DMS 273 treated with DMSO at 0.1 percent for 48 hours (cell line): ENCODE data around the gene CHRDL1.

Experiments used
- DNase-seq: peaks from one replicate; lab custom pipeline; 2025; lab: John Stamatoyannopoulos, UW

Gene CHRDL1

DNA sequence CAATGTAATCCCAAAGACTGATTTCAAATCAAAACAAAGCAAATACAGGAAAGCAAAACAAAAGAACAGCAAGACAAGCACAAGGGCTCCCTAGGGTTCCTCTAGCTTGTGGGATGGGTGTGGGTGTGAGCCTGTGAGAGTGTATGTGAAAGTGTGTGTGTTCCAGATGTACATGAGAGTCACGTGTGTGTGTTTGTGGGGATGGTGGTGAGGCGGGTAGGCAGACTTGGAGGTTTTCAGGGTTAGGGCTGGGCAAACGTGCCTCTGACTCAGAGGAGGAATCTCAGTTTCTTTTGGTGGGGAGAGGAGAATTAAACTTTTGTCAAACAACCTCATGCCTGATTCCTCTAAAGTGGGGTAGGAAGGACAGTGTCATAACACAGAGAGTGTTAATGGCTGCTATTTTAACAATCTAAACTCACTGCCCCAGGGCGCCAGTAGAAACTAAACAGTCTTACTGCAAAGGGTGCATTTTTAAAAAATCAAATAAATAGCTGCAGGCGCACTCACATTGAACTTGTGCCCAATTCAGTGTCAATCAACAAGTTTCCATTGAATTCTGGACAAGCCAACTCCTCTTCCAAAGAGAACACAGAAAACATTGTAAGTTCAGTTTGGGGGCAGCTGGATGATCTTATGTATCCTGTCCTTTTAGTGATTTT, 51.8 kb downstream of the CHRDL1 start:
- DNase-seq: no peak

GRCh38 chrX:110741213-110741796, 54.3 kb downstream of the CHRDL1 start:
- DNase-seq: no peak

GRCh38 chrX:110734894-110735541, 60.6 kb downstream of the CHRDL1 start:
- DNase-seq: no peak

DNA sequence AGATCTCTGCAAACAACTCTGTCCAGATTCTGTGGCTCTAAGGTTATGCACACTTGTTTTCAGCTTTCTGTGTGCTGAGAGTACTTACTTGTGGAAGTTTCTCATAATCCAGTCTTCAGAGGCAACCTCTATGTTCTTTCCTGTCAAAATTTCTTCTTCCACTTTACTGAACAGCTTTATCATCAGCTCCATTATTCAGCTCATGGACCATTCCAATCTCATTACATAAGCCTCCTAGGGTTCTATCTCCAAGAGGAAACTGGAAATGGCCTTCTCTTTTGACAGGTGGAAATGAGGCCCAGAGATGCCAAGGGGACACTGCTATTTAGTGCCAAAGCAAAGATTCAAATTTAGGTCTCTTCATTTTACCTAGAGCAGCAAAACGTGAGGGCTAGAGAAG, 61.3 kb downstream of the CHRDL1 start:
- DNase-seq: no peak

DNA sequence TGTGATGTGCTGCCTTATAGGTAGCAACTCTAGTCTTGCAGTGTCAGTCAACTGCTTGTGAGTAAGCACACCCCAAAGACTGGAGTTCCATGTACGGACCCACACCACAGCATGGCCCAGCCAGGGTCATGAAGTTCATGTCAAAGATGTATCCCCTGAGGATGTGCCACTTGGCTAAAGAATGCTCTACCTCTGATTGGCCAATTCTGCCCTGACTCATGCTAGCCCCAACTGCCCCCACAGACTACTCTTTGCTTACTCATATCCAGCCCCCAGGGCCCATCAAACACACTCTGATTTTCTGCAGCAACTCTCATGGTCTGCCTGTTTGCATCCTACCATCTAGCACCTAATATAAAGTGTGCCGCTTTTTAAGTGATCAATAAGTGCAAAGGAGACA, 62.5 kb downstream of the CHRDL1 start:
- DNase-seq: no peak

DNA sequence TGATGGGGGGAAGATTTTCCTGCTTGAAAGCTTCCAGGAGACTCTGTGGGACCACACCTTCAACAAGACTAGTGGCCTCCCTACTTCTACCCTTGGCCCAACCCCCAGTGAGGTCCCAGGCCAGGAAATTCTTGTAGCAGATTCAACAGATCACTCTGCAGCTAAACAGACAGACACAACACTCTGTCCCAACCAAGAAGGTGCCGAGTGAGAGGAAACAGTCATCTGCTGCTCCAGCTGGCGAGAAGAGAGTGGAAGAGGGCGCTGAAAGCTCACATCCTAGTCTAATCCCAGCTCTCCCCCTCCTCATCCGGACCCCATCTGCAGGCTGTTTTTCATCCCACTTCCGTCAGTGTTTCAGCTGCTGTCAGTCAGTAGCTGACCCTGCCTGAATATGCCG, 63.4 kb downstream of the CHRDL1 start:
- no peak for DNase-seq

DNA sequence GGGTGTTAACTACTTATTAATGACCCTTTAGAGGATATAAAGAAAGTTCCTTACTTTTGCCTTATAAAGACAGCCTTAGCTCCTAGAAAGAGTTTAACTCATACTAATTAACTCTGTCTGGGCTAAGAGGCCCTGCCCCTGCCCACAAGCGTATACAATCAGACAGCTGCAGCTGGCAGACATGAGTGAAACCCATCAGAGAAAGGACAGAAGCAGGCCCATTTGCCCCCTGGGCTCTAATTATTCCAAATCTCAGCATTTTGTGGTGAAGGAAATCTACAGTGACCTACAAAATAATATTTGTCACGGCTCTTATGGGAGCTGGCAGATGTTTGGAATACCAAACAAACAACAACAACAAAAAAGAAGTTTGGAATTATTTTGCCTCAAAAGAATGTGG, 71.8 kb downstream of the CHRDL1 start:
- DNase-seq: no peak

DNA sequence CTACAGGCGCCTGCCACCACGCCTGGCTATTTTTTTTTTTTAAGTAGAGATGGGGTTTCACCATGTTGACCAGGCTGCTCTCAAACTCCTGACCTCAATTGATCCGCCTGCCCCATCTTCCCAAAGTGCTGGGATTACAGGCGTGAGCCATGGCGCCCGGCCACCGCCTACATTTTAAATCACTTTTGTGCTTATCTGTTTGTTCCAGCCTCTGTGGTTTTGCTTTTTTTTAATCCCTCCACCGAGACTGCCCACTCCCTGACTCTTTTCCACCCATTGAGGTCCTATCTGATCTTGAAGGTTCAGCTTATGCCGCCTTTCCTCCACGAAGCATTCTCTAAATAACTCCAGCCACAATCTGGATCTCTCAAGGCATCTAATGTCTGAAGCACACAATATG, 73.5 kb downstream of the CHRDL1 start:
- DNase-seq: no peak

DNA sequence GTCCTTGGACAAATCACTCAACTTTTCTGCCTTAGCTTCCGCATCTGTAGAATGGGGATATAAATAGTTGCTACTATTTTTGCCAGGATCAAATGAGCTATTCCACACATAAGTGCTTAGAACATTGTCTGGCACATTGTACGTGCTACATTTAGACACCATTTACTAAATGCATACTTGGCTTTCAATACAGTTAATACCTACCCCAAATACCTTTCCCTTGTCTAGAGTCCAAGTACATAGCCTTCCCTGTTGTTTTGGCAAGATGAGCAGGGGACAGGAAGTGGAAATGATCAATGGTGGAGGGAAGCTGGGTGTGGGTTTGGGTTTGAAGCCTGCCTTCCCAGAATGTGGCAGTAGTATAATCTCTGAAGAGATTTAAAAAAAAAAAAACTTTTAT, 82.0 kb downstream of the CHRDL1 start:
- DNase-seq: no peak

- DNase-seq: no peak
Observed at GRCh38 chrX:110706446-110706845, 89.2 kb downstream of the CHRDL1 start.

DNA sequence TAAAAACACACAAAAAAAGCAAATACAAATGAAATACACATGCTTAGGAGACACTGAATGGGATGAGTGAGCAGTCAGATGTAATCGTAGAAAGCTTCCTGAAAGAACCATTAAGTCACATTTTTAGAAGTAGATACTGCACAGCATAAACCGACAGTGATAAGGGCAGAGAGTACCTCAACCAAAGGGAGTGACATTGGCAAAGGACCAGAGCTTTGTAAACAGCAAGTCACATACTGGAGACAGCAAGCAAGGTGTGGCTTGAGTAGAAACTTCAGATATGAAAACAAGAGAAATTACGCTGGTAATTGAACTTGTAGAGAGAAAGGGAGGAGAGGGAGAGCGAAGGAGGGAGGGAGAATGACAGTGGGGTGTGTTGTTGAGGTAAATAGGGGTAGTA, 92.0 kb downstream of the CHRDL1 start:
- no peak for DNase-seq

DNA sequence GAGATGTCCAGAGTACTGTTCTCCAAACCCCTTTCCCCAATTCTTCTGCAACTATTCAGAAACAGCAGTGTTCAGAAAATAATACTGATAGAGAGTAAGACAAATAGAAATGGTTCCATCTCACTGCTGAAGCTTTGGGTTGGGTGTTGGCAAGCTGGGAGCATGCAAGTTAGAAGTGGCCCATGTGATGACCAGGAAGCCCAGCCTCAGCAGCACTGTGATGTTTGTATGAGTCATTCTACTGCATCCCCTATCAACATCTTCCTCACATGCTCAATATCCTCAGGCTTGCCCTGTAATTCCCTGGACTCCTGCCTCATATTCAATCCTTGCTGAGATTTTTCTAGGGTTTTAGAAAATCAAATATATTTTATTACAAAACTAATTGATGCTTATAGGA, 96.5 kb downstream of the CHRDL1 start:
- no peak for DNase-seq

- DNase-seq: no peak
Observed at GRCh38 chrX:110698696-110699095, 96.9 kb downstream of the CHRDL1 start.

DNA sequence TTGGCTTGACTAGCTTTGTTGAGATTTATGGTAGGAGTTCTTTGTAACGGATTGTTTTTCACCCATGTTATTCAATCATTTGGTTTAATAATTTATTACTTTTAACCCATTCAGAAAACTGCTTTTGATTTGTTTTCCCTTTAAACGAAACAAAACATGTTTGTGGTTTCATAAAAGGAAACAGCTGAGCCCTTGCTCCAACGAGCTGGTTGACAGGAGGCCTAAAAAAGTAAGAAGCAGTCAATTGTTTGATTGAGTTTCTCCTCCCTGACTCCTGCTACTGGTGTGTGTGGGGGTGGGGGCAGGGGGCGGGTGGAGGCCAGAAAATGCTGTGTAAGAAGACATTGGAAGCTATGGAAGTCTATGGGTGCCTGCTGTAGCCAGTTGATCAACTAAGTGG, 102.8 kb downstream of the CHRDL1 start:
- no peak for DNase-seq

- no peak for DNase-seq
Observed at GRCh38 chrX:110691446-110691845, 104.2 kb downstream of the CHRDL1 start.

GRCh38 chrX:110684653-110685052, 111.0 kb downstream of the CHRDL1 start:
- DNase-seq: no peak

DNA sequence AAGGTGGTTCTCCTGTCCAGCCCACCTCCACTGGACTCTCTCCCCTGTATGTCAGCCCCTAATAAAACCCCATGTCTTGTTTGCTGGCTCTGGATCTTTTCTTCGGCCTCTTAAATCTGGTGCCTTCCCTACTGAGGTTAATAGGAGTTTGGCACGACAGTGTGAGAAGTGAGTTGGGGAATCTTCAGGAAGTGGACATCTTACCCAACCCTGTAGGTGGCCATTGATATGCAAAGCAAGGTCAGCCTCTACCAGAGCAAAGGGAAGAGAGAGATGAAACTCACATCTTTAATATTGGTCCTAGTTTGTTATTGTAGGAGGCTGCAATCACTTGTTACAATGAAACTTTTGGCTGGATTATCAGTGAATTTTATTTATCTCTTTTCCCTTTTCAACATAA, 111.7 kb downstream of the CHRDL1 start:
- no peak for DNase-seq

DNA sequence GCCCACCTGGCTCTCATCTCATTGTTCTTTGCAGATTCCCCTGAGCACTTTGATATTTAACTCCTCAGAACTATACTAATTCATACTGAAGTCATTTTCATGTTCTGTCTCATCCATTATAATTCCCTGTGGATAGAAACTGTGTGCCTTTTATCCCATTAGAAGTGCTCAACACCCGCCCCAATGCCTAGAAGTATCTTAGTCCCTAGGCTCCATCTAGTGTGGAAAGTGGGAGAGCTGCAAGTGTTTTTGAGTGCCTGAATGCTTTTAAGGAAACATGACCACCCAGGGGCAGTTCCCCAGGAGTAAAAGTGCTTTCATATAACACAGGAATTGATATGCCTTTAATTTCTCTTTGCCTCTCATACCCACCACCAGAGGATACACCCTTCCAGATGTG, 117.0 kb downstream of the CHRDL1 start:
- DNase-seq: no peak

DNA sequence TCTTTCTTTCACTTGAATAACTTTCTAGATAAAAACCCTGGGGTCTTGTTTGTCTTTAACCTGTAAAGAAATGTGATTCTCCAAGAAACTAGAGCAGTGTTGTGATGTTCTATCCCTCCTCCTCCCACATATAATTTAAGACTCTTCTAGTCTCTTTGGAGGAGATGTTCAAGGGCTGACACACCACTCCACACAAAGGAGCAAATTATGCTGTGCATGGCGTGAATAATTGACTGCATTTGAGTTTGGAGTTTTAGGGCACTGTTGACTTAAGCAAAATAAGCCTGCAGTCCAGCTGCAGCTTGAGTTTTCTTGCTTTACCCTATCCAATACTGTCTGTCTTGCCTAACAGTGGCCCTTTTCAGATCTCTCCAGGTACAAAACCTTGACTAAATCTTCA, 119.7 kb downstream of the CHRDL1 start:
- DNase-seq: no peak

DNA sequence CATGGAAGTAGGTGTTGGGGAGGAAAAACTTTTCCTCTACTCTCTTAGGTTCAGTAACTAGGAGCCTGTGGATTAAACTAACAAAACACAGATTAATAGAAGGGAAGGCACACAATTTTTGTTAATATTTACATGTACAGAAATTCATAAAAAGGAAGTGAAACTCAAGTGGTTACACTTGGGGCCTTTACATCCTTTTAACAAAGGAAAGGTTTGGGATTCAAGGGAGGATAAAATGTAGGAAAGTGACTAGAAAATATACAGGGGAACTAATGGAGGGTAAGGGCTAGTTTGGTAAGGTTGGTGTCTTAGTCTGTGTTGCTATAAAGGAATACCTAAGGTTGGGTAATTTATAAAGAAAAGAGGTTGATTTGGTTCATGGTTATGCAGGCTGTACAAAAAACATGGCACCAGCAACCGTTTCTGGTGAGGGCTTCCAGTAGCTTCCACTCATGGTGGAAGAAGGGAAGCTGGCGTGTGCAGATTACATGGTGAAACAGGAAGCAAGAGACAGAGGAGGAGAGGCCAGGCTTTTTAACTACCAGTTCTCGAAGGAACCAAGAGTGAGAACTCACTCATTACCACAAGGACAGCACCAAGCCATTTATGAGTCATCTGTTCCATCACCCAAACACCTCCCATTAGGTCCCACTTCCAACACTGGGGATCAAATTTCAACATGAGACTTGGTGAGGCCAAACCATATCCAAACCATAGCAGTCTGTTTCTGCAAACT, 124.4 kb downstream of the CHRDL1 start:
- DNase-seq: no peak

- DNase-seq: no peak
Observed at GRCh38 chrX:110669572-110669971, 126.0 kb downstream of the CHRDL1 start.

GRCh38 chrX:110667706-110668105, 127.9 kb downstream of the CHRDL1 start:
- DNase-seq: no peak
